T-helper 17 cell (primary cell): ENCODE measurements around the gene TRIM41. TPM values are rescaled to one million over a fixed set of nuclear protein-coding genes. Genes with fewer than 3 reads are reported as not detected.
"Not testable (repeated sequence)": the region's sequence is repeated elsewhere in the genome, so short reads cannot be mapped to it uniquely, and the experiment has no call there.

Experiments
- ATAC-seq: fragments of 150-1000 bp; cut with Tn5 transposase; 2 replicates; pipeline ENCODE4 v1.10.0; 2021; ENCODE audit warnings: mild to moderate bottlenecking, moderate library complexity
- DNase-seq, 3 donors: peaks; one replicate each; pipeline versions ENCODE4 v3.0.0 to v3.0.0-alpha.2; 2020 to 2021
- H3K9me3 ChIP-seq: one replicate; pipeline ENCODE4 v1.7.0; 2013; ENCODE audit warnings: low read length, mild to moderate bottlenecking; ENCODE audit not compliant: control insufficient read depth, poor library complexity, severe bottlenecking
- H3K27ac Mint-ChIP-seq: one replicate; pipeline ENCODE4 v1.8.0; 2022; ENCODE audit warnings: mild to moderate bottlenecking, moderate library complexity, mixed read lengths
- H3K27me3 Mint-ChIP-seq: one replicate; pipeline ENCODE4 v1.8.0; 2022; ENCODE audit warnings: mixed read lengths
- H3K36me3 Mint-ChIP-seq: one replicate; pipeline ENCODE4 v1.8.0; 2022; ENCODE audit warnings: low read depth, mixed read lengths
- H3K4me1 Mint-ChIP-seq: one replicate; pipeline ENCODE4 v1.8.0; 2022; ENCODE audit warnings: mild to moderate bottlenecking, mixed read lengths
- H3K4me3 Mint-ChIP-seq: one replicate; pipeline ENCODE4 v1.8.0; 2022; ENCODE audit warnings: mild to moderate bottlenecking, moderate library complexity, mixed read lengths
- total RNA-seq, 4 donors: library from RNA in 2 of 4; stranded (reverse) in 2 of 4; gene quantifications; one replicate each; pipeline ENCODE4 v1.2.3 and lab custom pipeline; 2022 to 2026

Gene TRIM41
- total RNA-seq, 2 donors from 2014 or later = 23.4 to 29.6 TPM

DNA sequence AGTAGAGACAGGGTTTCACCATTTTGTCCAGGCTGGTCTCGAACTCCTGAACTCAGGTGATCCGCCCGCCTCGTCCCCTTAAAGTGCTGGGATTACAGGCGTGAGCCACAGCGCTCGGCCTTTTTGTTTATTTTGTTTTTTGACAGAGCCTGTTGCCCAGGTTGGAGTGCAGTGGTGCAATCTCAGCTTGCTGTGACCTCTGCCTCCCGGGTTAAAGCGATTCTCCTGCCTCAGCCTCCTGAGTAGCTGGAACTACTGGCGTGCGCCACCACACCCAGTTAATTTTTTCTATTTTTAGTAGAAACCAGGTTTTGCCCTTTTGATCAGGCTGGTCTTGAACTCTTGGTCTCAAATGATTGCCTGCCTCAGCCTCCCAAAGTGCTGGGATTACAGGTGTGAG, 12.9 kb upstream of the TRIM41 start:
- H3K9me3 ChIP-seq, DNase-seq, H3K27ac Mint-ChIP-seq, H3K4me3 Mint-ChIP-seq, ATAC-seq: not testable (repeated sequence)
- H3K36me3 Mint-ChIP-seq = peaks cover 10% of the 10 kb centered on the region
- peaks cover 15% of the 10 kb centered on the region for H3K27me3 Mint-ChIP-seq
- peaks cover 27% of the 10 kb centered on the region for H3K4me1 Mint-ChIP-seq

DNA sequence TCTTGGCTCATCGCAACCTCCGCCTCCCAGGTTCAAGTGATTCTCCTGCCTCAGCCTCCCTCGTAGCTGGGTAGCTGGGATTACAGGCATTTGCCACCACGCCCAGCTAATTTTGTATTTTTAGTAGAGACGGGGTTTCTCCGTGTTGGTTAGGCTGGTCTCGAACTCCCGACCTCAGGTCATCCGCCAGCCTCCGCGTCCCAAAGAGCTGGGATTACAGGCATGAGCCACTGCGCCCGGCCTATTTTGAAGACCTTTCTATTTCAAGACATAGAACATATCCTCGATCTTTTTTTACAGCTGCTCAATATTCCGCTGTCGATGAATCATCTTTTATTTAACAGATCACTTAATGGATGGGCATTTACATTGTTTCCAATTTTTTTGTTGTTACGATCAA, 12.4 kb upstream of the TRIM41 start:
- not testable (repeated sequence) for ATAC-seq, DNase-seq, H3K36me3 Mint-ChIP-seq, H3K9me3 ChIP-seq, H3K27ac Mint-ChIP-seq
- Mint-ChIP-seq H3K4me1 (peaks cover 24% of the 10 kb centered on the region), H3K27me3 (peaks cover 13% of the 10 kb centered on the region), H3K4me3 (peak overlapping the region; percentile 21)

DNA sequence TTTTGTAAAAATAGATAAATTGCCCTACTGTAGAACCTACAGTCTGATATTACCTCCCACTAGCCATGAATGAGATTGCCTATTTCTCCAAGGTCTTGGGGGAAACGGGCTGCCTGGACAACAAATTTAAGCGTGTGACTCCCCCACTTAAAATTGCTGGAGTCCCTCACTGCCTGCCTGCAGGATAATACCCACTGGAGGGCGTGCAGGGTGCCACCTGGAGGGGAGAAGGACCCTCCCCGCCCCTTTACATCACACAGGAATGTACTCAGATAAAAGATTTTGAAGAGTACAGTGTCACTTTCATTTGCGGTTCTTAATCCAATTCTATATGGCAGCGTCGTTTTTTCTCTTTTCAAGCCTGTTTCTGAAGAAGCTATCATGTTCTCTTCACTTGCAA, 11.9 kb upstream of the TRIM41 start:
- Mint-ChIP-seq H3K4me1 (peaks cover 20% of the 10 kb centered on the region), H3K36me3 (peaks cover 5% of the 10 kb centered on the region), H3K4me3 (no peak overlapping the region), H3K27ac (no peak overlapping the region), H3K27me3 (peaks cover 8% of the 10 kb centered on the region)
- H3K9me3 ChIP-seq = no peaks in the 10 kb centered on the region
- DNase-seq = no peak
- ATAC-seq = no peak

DNA sequence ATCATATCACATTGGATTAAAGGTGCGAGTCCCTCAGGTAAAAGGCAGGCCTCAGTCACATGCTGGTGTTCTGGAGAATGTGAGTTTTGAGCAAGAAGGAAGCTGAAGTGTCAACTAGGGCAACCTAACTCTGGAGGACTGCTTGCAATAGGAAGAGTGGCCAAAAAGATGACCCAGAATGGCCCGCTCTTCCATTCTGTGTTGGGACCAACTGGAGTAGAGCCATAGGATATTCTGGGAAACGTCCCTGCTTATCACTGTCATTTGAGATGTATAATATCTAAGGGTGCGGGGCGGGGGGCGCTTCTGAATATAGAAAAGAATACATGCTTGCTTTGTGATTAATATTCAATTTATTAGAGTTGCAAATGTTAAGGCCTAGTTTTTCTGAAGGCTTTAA, 11.0 kb upstream of the TRIM41 start:
- peaks cover 3% of the 10 kb centered on the region for H3K36me3 Mint-ChIP-seq
- H3K27ac Mint-ChIP-seq = no peak overlapping the region
- H3K9me3 ChIP-seq = no peaks in the 10 kb centered on the region
- peaks cover 16% of the 10 kb centered on the region for H3K4me1 Mint-ChIP-seq
- DNase-seq (no peak), ATAC-seq (no peak)
- H3K27me3 Mint-ChIP-seq = no peaks in the 10 kb centered on the region
- no peak overlapping the region for H3K4me3 Mint-ChIP-seq

DNA sequence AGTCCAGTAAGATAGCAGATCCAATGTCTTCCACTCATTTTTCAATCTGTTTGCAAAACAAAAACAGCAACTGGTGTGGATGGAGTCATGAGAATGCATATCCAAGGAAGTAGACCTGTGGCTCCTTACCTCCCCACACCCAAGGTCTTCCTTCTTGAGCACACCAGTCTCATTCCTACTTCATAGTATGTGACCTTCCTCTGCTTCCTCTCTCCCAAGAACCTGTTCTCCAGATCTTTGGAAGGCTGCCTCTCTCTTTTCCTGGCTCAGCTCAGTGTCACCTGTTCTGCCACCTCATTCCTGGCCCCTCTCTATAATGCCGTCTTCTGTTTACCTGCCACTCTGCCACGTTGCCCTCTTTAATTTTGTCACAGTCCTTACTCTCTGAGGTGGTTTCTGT, 10.1 kb upstream of the TRIM41 start:
- Mint-ChIP-seq H3K27me3 (peaks cover 4% of the 10 kb centered on the region), H3K4me1 (peaks cover 17% of the 10 kb centered on the region), H3K27ac (peak overlapping the region; percentile 1), H3K4me3 (no peak overlapping the region), H3K36me3 (peaks cover 3% of the 10 kb centered on the region)
- DNase-seq = no peak
- no peak for ATAC-seq
- H3K9me3 ChIP-seq = no peaks in the 10 kb centered on the region

- not testable (repeated sequence) for H3K4me3 Mint-ChIP-seq, H3K9me3 ChIP-seq, ATAC-seq, H3K36me3 Mint-ChIP-seq, H3K27me3 Mint-ChIP-seq, DNase-seq, H3K27ac Mint-ChIP-seq
- peaks cover 24% of the 10 kb centered on the region for H3K4me1 Mint-ChIP-seq
Observed at GRCh38 chr5:181214249-181214648, 8.8 kb upstream of the TRIM41 start.

GRCh38 chr5:181215997-181216989, 6.8 kb upstream of the TRIM41 start:
- peaks cover 3% of the 10 kb centered on the region for H3K36me3 Mint-ChIP-seq
- no peaks in the 10 kb centered on the region for H3K9me3 ChIP-seq
- peaks cover 31% of the 10 kb centered on the region for H3K4me1 Mint-ChIP-seq
- H3K27me3 Mint-ChIP-seq = peaks cover 7% of the 10 kb centered on the region
- H3K27ac Mint-ChIP-seq = peak overlapping the region; percentile 100
- ATAC-seq = peak; percentile 52
- H3K4me3 Mint-ChIP-seq = peak overlapping the region; percentile 98
- DNase-seq = no peak

GRCh38 chr5:181217111-181217802, 5.8 kb upstream of the TRIM41 start:
- Mint-ChIP-seq H3K4me3 (peak overlapping the region; percentile 98), H3K4me1 (peaks cover 40% of the 10 kb centered on the region), H3K27ac (peak overlapping the region; percentile 100), H3K27me3 (peaks cover 17% of the 10 kb centered on the region), H3K36me3 (peaks cover 3% of the 10 kb centered on the region)
- DNase-seq = peak; percentile 32 to 58 (median 46)
- no peaks in the 10 kb centered on the region for H3K9me3 ChIP-seq
- peak; percentile 26 for ATAC-seq

DNA sequence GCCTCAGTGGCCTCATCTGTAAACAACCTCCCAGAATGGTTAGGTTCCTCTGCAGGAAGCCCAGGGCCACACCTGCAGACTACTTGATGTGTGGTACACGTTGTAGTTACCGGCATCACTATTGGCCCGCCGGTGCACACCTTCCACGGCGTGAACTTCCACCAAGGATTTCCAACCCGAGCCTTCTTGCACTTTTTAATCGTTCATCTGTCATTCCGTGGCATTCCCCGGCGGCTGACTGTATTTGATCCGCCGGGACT, 5.3 kb upstream of the TRIM41 start:
- peak; percentile 28 for ATAC-seq
- no peaks in the 10 kb centered on the region for H3K9me3 ChIP-seq
- peak overlapping the region; percentile 100 for H3K27ac Mint-ChIP-seq
- peaks cover 18% of the 10 kb centered on the region for H3K27me3 Mint-ChIP-seq
- no peak for DNase-seq
- peaks cover 3% of the 10 kb centered on the region for H3K36me3 Mint-ChIP-seq
- peak overlapping the region; percentile 98 for H3K4me3 Mint-ChIP-seq
- H3K4me1 Mint-ChIP-seq = peaks cover 43% of the 10 kb centered on the region

DNA sequence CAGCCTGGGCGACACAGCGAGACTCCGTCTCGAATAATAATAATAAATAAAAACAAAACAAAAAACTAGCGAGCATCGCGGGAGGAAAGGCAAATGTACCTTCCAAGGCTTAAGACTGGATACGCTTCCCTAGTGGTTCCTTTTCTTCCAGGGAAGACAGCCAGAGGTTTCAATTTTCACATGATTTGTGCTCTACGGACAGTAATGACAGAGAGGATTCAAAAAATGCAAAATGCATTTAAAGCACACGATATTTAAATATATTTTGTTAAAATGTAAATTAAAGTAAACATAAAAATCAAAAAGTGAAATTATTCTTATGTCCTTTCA, 4.3 kb upstream of the TRIM41 start:
- Mint-ChIP-seq H3K27ac (peak overlapping the region; percentile 100), H3K4me1 (peaks cover 47% of the 10 kb centered on the region), H3K27me3 (peaks cover 18% of the 10 kb centered on the region), H3K4me3 (peak overlapping the region; percentile 98), H3K36me3 (peaks cover under 1% of the 10 kb centered on the region)
- no peaks in the 10 kb centered on the region for H3K9me3 ChIP-seq
- no peak for DNase-seq
- ATAC-seq = no peak

DNA sequence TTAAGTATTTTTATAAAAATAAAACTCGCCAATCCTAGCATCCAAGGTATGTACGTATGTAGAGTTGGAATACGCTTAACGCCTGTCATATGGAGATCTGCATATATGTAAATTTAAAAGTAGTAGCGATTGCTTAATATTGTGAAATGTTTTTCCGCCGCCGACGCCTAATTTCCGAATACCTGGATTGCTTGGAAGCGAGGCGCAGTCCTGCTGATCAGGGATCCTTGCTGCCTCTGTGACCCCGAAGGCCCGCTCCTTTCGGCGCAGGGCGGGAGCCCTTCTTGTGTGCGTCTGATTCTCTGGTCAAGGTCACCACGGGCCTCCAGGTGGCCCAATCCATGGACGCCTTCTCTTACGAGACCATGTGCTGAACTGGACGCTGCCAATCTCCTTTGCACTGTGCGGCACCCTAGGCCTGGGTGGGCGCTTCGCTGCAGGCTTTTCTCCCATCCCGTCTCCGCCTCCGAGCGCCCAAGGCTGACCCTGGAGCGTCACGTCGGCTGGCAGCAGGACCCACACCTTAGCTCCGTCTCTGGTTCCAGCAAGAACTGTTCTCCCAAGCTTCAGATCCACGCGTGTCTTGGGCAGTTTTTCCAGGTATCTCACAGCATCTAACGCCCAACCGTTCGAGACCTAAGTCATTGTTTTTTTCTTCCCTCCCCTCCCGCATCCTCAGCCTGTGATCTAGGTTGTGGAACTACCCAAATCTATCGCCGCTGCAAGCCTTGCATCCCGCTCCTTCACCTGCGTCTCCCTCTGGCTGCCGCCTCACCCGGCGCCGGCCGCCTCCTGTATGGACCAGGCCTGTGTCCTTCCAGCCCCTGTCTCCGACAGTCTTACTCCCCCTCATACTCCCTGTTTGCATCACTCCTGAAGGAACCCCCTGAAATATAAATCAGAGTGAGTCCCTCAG, 3.6 kb upstream of the TRIM41 start:
- H3K27me3 Mint-ChIP-seq = peaks cover 18% of the 10 kb centered on the region
- peaks cover 53% of the 10 kb centered on the region for H3K4me1 Mint-ChIP-seq

GRCh38 chr5:181220178-181220515, 2.9 kb upstream of the TRIM41 start:
- peaks cover 18% of the 10 kb centered on the region for H3K27me3 Mint-ChIP-seq
- H3K4me1 Mint-ChIP-seq = peaks cover 57% of the 10 kb centered on the region
- no peaks in the 10 kb centered on the region for H3K9me3 ChIP-seq
- H3K36me3 Mint-ChIP-seq = peaks cover 4% of the 10 kb centered on the region
- peak overlapping the region; percentile 71 for H3K4me3 Mint-ChIP-seq
- DNase-seq (no peak), ATAC-seq (no peak)
- H3K27ac Mint-ChIP-seq = peak overlapping the region; percentile 99

More for the DNA sequence above, 3.6 kb upstream of the TRIM41 start:
- no peak for DNase-seq
- peak overlapping the region; percentile 71 for H3K4me3 Mint-ChIP-seq
- H3K9me3 ChIP-seq = no peaks in the 10 kb centered on the region
- ATAC-seq = no peak
- H3K36me3 Mint-ChIP-seq = peaks cover 4% of the 10 kb centered on the region
- H3K27ac Mint-ChIP-seq = peak overlapping the region; percentile 99
